GM12878 (cell line): ENCODE results near the gene LDLRAD3. TPM values are rescaled to one million over a fixed set of nuclear protein-coding genes. Genes with fewer than 3 reads are reported as not detected.

Source experiments
- ATAC-seq: fragments of 200-7000 bp; cut with Tn5 transposase; 3 replicates; pipeline ENCODE4 v1.9.1; 2020; ENCODE audit warnings: mild to moderate bottlenecking, moderate library complexity
- BruUV-seq: library from RNA; stranded (reverse); fragments of 400-500 nt; replicated peaks from 2 replicates; lab custom pipeline; 2021; lab: Mats Ljungman, UMichigan
- CTCF ChIA-PET: fragments of 300-600 bp; sonication (Branson Sonifier 250); formaldehyde crosslinking; extraction: SDS; loops from one replicate; lab custom pipeline; 2021; ENCODE audit warnings: inconsistent platforms; lab: Yijun Ruan, JAX
- POLR2A ChIA-PET: fragments of 350-600 bp; formaldehyde crosslinking; extraction: SDS; loops from one replicate; lab custom pipeline; 2021; ENCODE audit warnings: inconsistent platforms; lab: Charles Lee
- RAD21 ChIA-PET: fragments of 300-600 bp; sonication (Branson Sonifier 250); formaldehyde crosslinking; loops from one replicate; lab custom pipeline; 2023; ENCODE audit warnings: antibody characterized with exemption; ENCODE audit not compliant: unreplicated experiment; lab: Charles Lee
- SMC1A ChIA-PET: fragments of 300-600 bp; sonication (Branson Sonifier 250); formaldehyde crosslinking; loops from one replicate; lab custom pipeline; 2023; ENCODE audit not compliant: unreplicated experiment, uncharacterized antibody; lab: Charles Lee
- DNase-seq: peaks from one replicate; pipeline ENCODE4 v3.0.0-alpha.2; 2011; ENCODE audit warnings: low read depth, low spot score
- FAIRE-seq: peaks from 3 replicates; lab custom pipeline; 2011; peaks lifted over from hg19 to GRCh38; lab: Jason Lieb, UNC
- H2AFZ ChIP-seq: 2 replicates; pipeline ENCODE4 v1.6.0; 2011; ENCODE audit warnings: low read depth, low read length, control low read depth; ENCODE audit not compliant: control insufficient read depth
- H3K27ac ChIP-seq: 2 replicates; pipeline ENCODE4 v1.5.1; 2011; ENCODE audit warnings: control low read depth; ENCODE audit not compliant: control insufficient read depth, insufficient read depth
- H3K27me3 ChIP-seq, 2 experiments: replicated peaks in 1 of 2; 2 replicates each; pipeline versions ENCODE4 v1.6.0 to v1.6.1; 2011; ENCODE audit warnings: low read length in 1 of 2; ENCODE audit not compliant: control insufficient read depth in 2 of 2, insufficient read depth in 2 of 2
- H3K36me3 ChIP-seq, 2 experiments: 2 replicates each; pipeline ENCODE4 v1.5.1; 2011; ENCODE audit warnings: low read length in 1 of 2; ENCODE audit not compliant: control insufficient read depth in 2 of 2, insufficient read depth in 2 of 2
- H3K4me1 ChIP-seq: 2 replicates; pipeline ENCODE4 v1.6.1; 2011; ENCODE audit warnings: mild to moderate bottlenecking, low read length, moderate library complexity, mixed read lengths; ENCODE audit not compliant: control insufficient read depth, insufficient read depth
- H3K4me2 ChIP-seq: 2 replicates; pipeline ENCODE4 v1.6.0; 2011; ENCODE audit warnings: control low read depth; ENCODE audit not compliant: control insufficient read depth, insufficient read depth
- H3K4me3 ChIP-seq: fragments of 200-600 bp; sonication (generic); 2 replicates; pipeline ENCODE4 v1.5.1; 2016
- H3K79me2 ChIP-seq: 2 replicates; pipeline ENCODE4 v1.6.0; 2011; ENCODE audit warnings: low read length; ENCODE audit not compliant: control insufficient read depth, insufficient read depth
- H3K9ac ChIP-seq: 2 replicates; pipeline ENCODE4 v1.8.0; 2011; ENCODE audit warnings: low read length, control low read depth, mixed read lengths; ENCODE audit not compliant: control insufficient read depth, insufficient read depth
- H3K9me3 ChIP-seq: replicated peaks from 3 replicates; pipeline ENCODE4 v1.5.1; 2011; ENCODE audit warnings: mild to moderate bottlenecking, low read length; ENCODE audit not compliant: control insufficient read depth, insufficient read depth
- H4K20me1 ChIP-seq: 2 replicates; pipeline ENCODE4 v1.6.0; 2011; ENCODE audit not compliant: control insufficient read depth, insufficient read depth
- EP300 ChIP-seq, 2 experiments: fragments of 150-350 bp in 1 of 2; IDR thresholded peaks; 2 replicates each; pipeline ENCODE4 v1.6.1; 2011 to 2012; ENCODE audit warnings: low read depth in 2 of 2, low read length in 2 of 2, borderline replicate concordance in 1 of 2, improper control_type of control experiment in 1 of 2, inconsistent platforms in 1 of 2; ENCODE audit not compliant: control insufficient read depth in 1 of 2
- HDGF ChIP-seq: fragments of 450-650 bp; IDR thresholded peaks from 2 replicates; pipeline ENCODE4 v1.6.1; 2016; ENCODE audit warnings: antibody characterized with exemption
- IKZF2 ChIP-seq, 2 experiments: fragments of 450-650 bp; IDR thresholded peaks; 2 replicates each; pipeline ENCODE4 v1.6.1; 2017; ENCODE audit warnings: mild to moderate bottlenecking in 2 of 2, moderate library complexity in 2 of 2
- IRF4 ChIP-seq: IDR thresholded peaks from 2 replicates; pipeline ENCODE4 v1.6.1; 2011; ENCODE audit warnings: low read depth, low read length
- JUNB ChIP-seq: IDR thresholded peaks from 2 replicates; pipeline ENCODE4 v1.6.1; 2016; ENCODE audit warnings: antibody characterized with exemption, mild to moderate bottlenecking
- JUND ChIP-seq: IDR thresholded peaks from 2 replicates; pipeline ENCODE4 v1.6.1; 2012; ENCODE audit warnings: low read depth, mild to moderate bottlenecking, low read length, improper control_type of control experiment, moderate library complexity
- MTA2 ChIP-seq: fragments of 450-650 bp; IDR thresholded peaks from 2 replicates; pipeline ENCODE4 v1.6.1; 2016; ENCODE audit warnings: low read depth, mild to moderate bottlenecking, moderate library complexity
- NFIC ChIP-seq: IDR thresholded peaks from 2 replicates; pipeline ENCODE4 v1.6.1; 2012; ENCODE audit warnings: low read depth, mild to moderate bottlenecking, inconsistent platforms, low read length, moderate library complexity
- NR2F1 ChIP-seq: fragments of 450-650 bp; conservative IDR thresholded peaks from 2 replicates; pipeline ENCODE4 v1.6.1; 2017; ENCODE audit warnings: mild to moderate bottlenecking
- SMAD5 ChIP-seq: IDR thresholded peaks from 2 replicates; pipeline ENCODE4 v1.6.1; 2016; ENCODE audit warnings: antibody characterized with exemption, low read depth
- SPI1 ChIP-seq: IDR thresholded peaks from 2 replicates; pipeline ENCODE4 v1.6.1; 2011; ENCODE audit warnings: low read depth, mild to moderate bottlenecking, low read length, moderate library complexity, borderline replicate concordance; ENCODE audit not compliant: insufficient read depth
- ZNF217 ChIP-seq: fragments of 450-650 bp; IDR thresholded peaks from 2 replicates; pipeline ENCODE4 v1.6.1; 2017; ENCODE audit warnings: antibody characterized with exemption, mild to moderate bottlenecking
- WGBS: methylation state at CpG from one replicate; pipeline ENCODE4 v1.1.6; 2016; ENCODE audit warnings: low lambda C conversion rate; ENCODE audit not compliant: insufficient replicate concordance, insufficient coverage; ENCODE audit errors: missing lambda C conversion rate; 5-methylcytosine and 5-hydroxymethylcytosine counted together
- in situ Hi-C: fragments of 300-500 bp; cut with MboI; formaldehyde crosslinking; loops from 9 replicates; pipeline ENCODE4 v1.14.3; 2018; ENCODE audit warnings: mixed read lengths
- intact Hi-C: fragments of 100-400 bp; cut with micrococcal nuclease; formaldehyde crosslinking; loops from one replicate; pipeline ENCODE4 v1.14.2; 2022; ENCODE audit not compliant: unreplicated experiment
- polyA plus RNA-seq, 11 experiments: library from polyadenylated mRNA; depleted of rRNA in 4 of 11; unstranded in 6 of 11; stranded (reverse) in 5 of 11; fragments of >200 nt; fragmentation: Nextera tagmentation in 4 of 11; fragmentation: Illumina TruSeq in 1 of 11; extraction: Ambion mirVana in 4 of 11; extraction: Trizol in 1 of 11; gene quantifications; 1 replicate in 1 of 11; 2 replicates in 10 of 11; pipeline versions ENCODE4 v1.2.1 to v1.2.3, GENCODE V29; 2011 to 2016; ENCODE audit warnings: inconsistent platforms in 2 of 11, missing spikeins in 2 of 11, low read depth in 1 of 11
- total RNA-seq, 4 experiments: library from RNA; depleted of rRNA in 3 of 4; stranded (reverse); fragments of >200 nt in 3 of 4; fragmentation: Illumina TruSeq in 1 of 4; extraction: Trizol in 1 of 4; gene quantifications; 2 replicates each; pipeline versions ENCODE4 v1.2.1 to v1.2.3, GENCODE V29; 2013 to 2021
- TF ChIP-seq, protein P1 (sequence below): IDR thresholded peaks from 2 replicates; pipeline ENCODE4 v1.6.1; 2011; ENCODE audit warnings: low read depth, low read length, improper control_type of control experiment, borderline replicate concordance
- TF ChIP-seq, protein P2 (sequence below): fragments of 450-650 bp; IDR thresholded peaks from 2 replicates; pipeline ENCODE4 v1.6.1; 2016; ENCODE audit warnings: mild to moderate bottlenecking
- TF ChIP-seq, protein P3 (sequence below): fragments of 450-650 bp; IDR thresholded peaks from 2 replicates; pipeline ENCODE4 v1.6.1; 2017; ENCODE audit warnings: borderline replicate concordance
- TF ChIP-seq, protein P4 (sequence below): fragments of 150-350 bp; IDR thresholded peaks from 2 replicates; pipeline ENCODE4 v1.6.1; 2016; ENCODE audit warnings: low read depth, low read length

Gene LDLRAD3
- total and polyA plus RNA-seq, 10 of the 15 experiments (the other 5 are each of a cell fraction or from before 2014, with no cell fraction given): 2.5 to 17.2 (median 10.7) TPM

DNA sequence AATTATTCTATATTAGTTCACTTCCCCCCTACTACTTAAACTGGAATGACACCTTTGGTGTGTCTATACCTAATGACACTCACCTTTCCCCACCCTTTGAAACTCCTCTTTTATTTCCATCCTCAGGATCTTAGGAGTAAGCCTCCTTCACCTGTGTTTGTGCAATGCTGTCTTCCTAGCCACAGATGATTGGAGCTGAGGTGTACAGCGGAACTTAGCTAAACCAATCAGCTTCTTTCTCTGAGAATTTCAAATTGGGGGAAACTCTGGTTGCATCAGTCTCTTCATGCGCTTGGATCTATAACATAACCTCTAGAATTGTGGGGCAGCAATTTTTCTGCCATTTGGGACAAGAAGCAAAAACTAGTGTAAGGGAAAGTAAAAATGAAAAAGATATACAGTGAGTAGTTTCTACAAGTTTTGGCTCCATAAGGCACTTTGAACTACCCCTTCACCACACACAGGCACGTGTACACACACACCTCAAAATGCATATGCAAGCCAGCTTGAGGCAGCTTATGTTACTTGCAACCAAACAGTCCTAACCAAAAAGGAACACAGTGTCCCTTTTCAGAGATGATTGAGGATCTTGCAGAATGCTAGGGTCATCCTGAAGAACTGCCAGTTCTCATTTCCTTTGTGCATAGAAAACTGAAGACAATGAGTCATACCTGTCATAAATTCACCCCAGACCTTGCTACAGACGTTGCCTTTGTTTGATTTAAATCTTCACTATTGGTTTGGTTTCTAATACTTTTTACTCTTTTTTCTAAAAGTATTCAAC is 36.0 kb upstream of the LDLRAD3 start:
- ATAC-seq (peak; percentile 73), FAIRE-seq (no peak), DNase-seq (peak; percentile 64)
- intact Hi-C loops (loop anchor here (5.0 kb wide), 2 partner anchors 64 to 86 kb away; no protein-coding TSS in a partner anchor), in situ Hi-C loops (no loop called here)
- no peak overlapping the region for H3K4me3 ChIP-seq
- no peak overlapping the region for H3K9ac ChIP-seq
- WGBS: 21% methylated on average over 4 of the region's 4 CpGs
- no peak overlapping the region for H3K27ac ChIP-seq
- POLR2A ChIA-PET: no interaction called here
- RAD21 ChIA-PET: interaction anchor here (1.5 kb wide), 1 partner anchor 86 kb away, joined by 5 read pairs; no protein-coding TSS in a partner anchor
- no peak overlapping the region; the same call in 1 of the 2 replicates for H2AFZ ChIP-seq
- SMC1A ChIA-PET: interaction anchor here (0.7 to 1.9 kb wide), 5 partner anchors 16 to 149 kb away, joined by 3 to 7 read pairs (median 4); no protein-coding TSS in a partner anchor
- no peaks in the 10 kb centered on the region; the same call in 1 of the 3 replicates for H3K9me3 ChIP-seq
- no peaks in the 10 kb centered on the region for H3K27me3 ChIP-seq
- BruUV-seq: no TSS peak
- H4K20me1 ChIP-seq: no peaks in the 10 kb centered on the region
- H3K79me2 ChIP-seq: no peaks in the 10 kb centered on the region
- peaks cover 33% of the 10 kb centered on the region for H3K4me1 ChIP-seq
- H3K36me3 ChIP-seq: no peaks in the 10 kb centered on the region
- CTCF ChIA-PET: interaction anchor here (1.9 kb wide), 2 partner anchors 10 to 86 kb away, joined by 5 to 6 read pairs; no protein-coding TSS in a partner anchor
- peak overlapping the region; percentile 19 for H3K4me2 ChIP-seq
- TF ChIP-seq ZNF217 (no peak), IRF4 (peak; percentile 85; the same call in 1 of the 2 replicates), SPI1 (peak; percentile 42; the same call in 1 of the 2 replicates), IKZF2 (IDR thresholded peaks at IDR 0.05) (peak; percentile 86 to 89), HDGF (no peak), NR2F1 (0 out of 2 replicates have a peak, but pooled peaks have one; percentile 53), MTA2 (peak; percentile 52), JUNB (peak; percentile 88), SMAD5 (no peak), NFIC (peak; percentile 81; the same call in 1 of the 2 replicates), EP300 (IDR thresholded peaks at IDR 0.05; ENCODE audit: borderline replicate concordance in 1 of 2, control insufficient read depth in 1 of 2, low read depth in 2 of 2, low read length in 2 of 2) (peak; percentile 58 to 68; a peak in 2 of 4 replicates), JUND (peak; percentile 52; the same call in 1 of the 2 replicates)
- TF ChIP-seq, protein P1, sequence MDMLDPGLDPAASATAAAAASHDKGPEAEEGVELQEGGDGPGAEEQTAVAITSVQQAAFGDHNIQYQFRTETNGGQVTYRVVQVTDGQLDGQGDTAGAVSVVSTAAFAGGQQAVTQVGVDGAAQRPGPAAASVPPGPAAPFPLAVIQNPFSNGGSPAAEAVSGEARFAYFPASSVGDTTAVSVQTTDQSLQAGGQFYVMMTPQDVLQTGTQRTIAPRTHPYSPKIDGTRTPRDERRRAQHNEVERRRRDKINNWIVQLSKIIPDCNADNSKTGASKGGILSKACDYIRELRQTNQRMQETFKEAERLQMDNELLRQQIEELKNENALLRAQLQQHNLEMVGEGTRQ: no peak; the same call in 1 of the 2 replicates
- TF ChIP-seq, protein P2, sequence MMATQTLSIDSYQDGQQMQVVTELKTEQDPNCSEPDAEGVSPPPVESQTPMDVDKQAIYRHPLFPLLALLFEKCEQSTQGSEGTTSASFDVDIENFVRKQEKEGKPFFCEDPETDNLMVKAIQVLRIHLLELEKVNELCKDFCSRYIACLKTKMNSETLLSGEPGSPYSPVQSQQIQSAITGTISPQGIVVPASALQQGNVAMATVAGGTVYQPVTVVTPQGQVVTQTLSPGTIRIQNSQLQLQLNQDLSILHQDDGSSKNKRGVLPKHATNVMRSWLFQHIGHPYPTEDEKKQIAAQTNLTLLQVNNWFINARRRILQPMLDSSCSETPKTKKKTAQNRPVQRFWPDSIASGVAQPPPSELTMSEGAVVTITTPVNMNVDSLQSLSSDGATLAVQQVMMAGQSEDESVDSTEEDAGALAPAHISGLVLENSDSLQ: peak; percentile 24; the same call in 1 of the 2 replicates
- TF ChIP-seq, protein P3, sequence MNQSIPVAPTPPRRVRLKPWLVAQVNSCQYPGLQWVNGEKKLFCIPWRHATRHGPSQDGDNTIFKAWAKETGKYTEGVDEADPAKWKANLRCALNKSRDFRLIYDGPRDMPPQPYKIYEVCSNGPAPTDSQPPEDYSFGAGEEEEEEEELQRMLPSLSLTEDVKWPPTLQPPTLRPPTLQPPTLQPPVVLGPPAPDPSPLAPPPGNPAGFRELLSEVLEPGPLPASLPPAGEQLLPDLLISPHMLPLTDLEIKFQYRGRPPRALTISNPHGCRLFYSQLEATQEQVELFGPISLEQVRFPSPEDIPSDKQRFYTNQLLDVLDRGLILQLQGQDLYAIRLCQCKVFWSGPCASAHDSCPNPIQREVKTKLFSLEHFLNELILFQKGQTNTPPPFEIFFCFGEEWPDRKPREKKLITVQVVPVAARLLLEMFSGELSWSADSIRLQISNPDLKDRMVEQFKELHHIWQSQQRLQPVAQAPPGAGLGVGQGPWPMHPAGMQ: no peak
- TF ChIP-seq, protein P4, sequence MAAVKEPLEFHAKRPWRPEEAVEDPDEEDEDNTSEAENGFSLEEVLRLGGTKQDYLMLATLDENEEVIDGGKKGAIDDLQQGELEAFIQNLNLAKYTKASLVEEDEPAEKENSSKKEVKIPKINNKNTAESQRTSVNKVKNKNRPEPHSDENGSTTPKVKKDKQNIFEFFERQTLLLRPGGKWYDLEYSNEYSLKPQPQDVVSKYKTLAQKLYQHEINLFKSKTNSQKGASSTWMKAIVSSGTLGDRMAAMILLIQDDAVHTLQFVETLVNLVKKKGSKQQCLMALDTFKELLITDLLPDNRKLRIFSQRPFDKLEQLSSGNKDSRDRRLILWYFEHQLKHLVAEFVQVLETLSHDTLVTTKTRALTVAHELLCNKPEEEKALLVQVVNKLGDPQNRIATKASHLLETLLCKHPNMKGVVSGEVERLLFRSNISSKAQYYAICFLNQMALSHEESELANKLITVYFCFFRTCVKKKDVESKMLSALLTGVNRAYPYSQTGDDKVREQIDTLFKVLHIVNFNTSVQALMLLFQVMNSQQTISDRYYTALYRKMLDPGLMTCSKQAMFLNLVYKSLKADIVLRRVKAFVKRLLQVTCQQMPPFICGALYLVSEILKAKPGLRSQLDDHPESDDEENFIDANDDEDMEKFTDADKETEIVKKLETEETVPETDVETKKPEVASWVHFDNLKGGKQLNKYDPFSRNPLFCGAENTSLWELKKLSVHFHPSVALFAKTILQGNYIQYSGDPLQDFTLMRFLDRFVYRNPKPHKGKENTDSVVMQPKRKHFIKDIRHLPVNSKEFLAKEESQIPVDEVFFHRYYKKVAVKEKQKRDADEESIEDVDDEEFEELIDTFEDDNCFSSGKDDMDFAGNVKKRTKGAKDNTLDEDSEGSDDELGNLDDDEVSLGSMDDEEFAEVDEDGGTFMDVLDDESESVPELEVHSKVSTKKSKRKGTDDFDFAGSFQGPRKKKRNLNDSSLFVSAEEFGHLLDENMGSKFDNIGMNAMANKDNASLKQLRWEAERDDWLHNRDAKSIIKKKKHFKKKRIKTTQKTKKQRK: no peak
